Hepatocyte (in vitro differentiated cells): ENCODE data around the gene ANKRD44. TPM values are rescaled to one million over a fixed set of nuclear protein-coding genes. Genes with fewer than 3 reads are reported as not detected.

Experiments used
- DNase-seq: peaks from one replicate; pipeline ENCODE4 v3.0.0-alpha.2; 2016; ENCODE audit warnings: low spot score
- H2AFZ ChIP-seq: fragments of 200-600 bp; sonication (generic); 2 replicates; pipeline ENCODE4 v1.6.0; 2016; ENCODE audit warnings: antibody characterized with exemption, mild to moderate bottlenecking
- H3K27ac ChIP-seq: fragments of 200-600 bp; sonication (generic); 2 replicates; pipeline ENCODE4 v1.5.1; 2016; ENCODE audit warnings: mild to moderate bottlenecking
- H3K27me3 ChIP-seq: fragments of 200-600 bp; sonication (generic); 2 replicates; pipeline ENCODE4 v1.6.1; 2016
- H3K36me3 ChIP-seq: fragments of 200-600 bp; sonication (generic); replicated peaks from 2 replicates; pipeline ENCODE4 v1.5.1; 2016; ENCODE audit warnings: low read depth; ENCODE audit not compliant: insufficient read depth
- H3K4me1 ChIP-seq: fragments of 200-600 bp; sonication (generic); 2 replicates; pipeline ENCODE4 v1.5.1; 2016; ENCODE audit warnings: mild to moderate bottlenecking, moderate library complexity; ENCODE audit not compliant: insufficient read depth
- H3K4me2 ChIP-seq: fragments of 200-600 bp; sonication (generic); 2 replicates; pipeline ENCODE4 v1.6.0; 2016
- H3K4me3 ChIP-seq: fragments of 200-600 bp; sonication (generic); 2 replicates; pipeline ENCODE4 v1.5.1; 2016; ENCODE audit warnings: mild to moderate bottlenecking
- H3K79me2 ChIP-seq: fragments of 200-600 bp; sonication (generic); 2 replicates; pipeline ENCODE4 v1.6.0; 2017; ENCODE audit warnings: mild to moderate bottlenecking
- H3K9me2 ChIP-seq: fragments of 200-600 bp; sonication (generic); replicated peaks from 2 replicates; pipeline ENCODE4 v1.6.0; 2017; ENCODE audit warnings: mild to moderate bottlenecking; ENCODE audit not compliant: insufficient read depth
- H3K9me3 ChIP-seq: fragments of 200-600 bp; sonication (generic); 2 replicates; pipeline ENCODE4 v1.5.1; 2016; ENCODE audit warnings: low read depth, mild to moderate bottlenecking
- H4K20me1 ChIP-seq: fragments of 200-600 bp; sonication (generic); 2 replicates; pipeline ENCODE4 v1.6.0; 2016; ENCODE audit warnings: mild to moderate bottlenecking; ENCODE audit not compliant: insufficient read depth, poor library complexity, severe bottlenecking
- EZH2 ChIP-seq: fragments of 200-600 bp; sonication (generic); IDR thresholded peaks from 2 replicates; pipeline ENCODE4 v1.6.1; 2016; ENCODE audit warnings: antibody characterized with exemption, mild to moderate bottlenecking, borderline replicate concordance
- EZH2phosphoT487 ChIP-seq: fragments of 200-600 bp; sonication (generic); IDR thresholded peaks from one replicate; pipeline ENCODE4 v1.6.1; 2018; ENCODE audit warnings: antibody characterized with exemption, mild to moderate bottlenecking, low read depth, moderate library complexity; ENCODE audit not compliant: unreplicated experiment, severe bottlenecking
- WGBS: methylation state at CpG from one replicate; pipeline ENCODE4 v1.1.6; 2016; ENCODE audit warnings: low lambda C conversion rate; ENCODE audit errors: missing lambda C conversion rate; 5-methylcytosine and 5-hydroxymethylcytosine counted together
- polyA plus RNA-seq: library from polyadenylated mRNA; unstranded; fragments of >200 nt; fragmentation: Nextera tagmentation; extraction: Ambion mirVana; gene quantifications from 2 replicates; pipeline ENCODE4 v1.2.1, GENCODE V29; 2016
- total RNA-seq: library from RNA; depleted of rRNA; stranded (reverse); fragments of >200 nt; gene quantifications from 2 replicates; pipeline ENCODE4 v1.2.3, GENCODE V29; 2014
- TF ChIP-seq, protein P1 (sequence below): fragments of 200-600 bp; sonication (generic); IDR thresholded peaks from 2 replicates; pipeline ENCODE4 v1.5.1; 2016; ENCODE audit warnings: antibody characterized with exemption, mild to moderate bottlenecking; ENCODE audit not compliant: poor library complexity

ANKRD44 gene
- total and polyA plus RNA-seq, 2 experiments from 2014 or later: 5.9 to 9.1 TPM

DNA sequence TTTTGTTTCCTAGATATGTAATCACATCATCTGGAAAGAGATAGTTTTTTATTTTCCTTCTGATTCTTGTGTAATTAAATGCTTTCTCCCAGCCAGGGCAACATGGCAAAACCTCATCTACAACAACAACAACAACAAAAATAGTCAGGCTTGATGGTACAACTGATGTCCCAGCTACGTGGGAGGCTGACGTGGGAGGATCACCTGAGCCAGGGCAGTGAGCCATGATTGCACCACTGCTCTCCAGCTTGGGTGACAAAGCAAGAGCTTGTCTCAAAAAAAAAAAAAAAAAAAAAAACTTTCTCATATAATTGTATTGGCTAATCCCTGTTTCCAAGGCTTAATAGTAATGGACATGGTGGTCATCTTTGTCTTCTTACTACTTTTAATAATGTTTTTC lies 357.6 kb downstream of the ANKRD44 start:
- no peak overlapping the region for H3K4me2 ChIP-seq
- H3K36me3 ChIP-seq: no peaks in the 10 kb centered on the region
- no peaks in the 10 kb centered on the region for H4K20me1 ChIP-seq
- H3K9me2 ChIP-seq: no peaks in the 10 kb centered on the region
- H3K4me3 ChIP-seq: no peak overlapping the region
- H3K9me3 ChIP-seq: no peaks in the 10 kb centered on the region
- WGBS: 100% methylated on average over 2 of the region's 2 CpGs
- no peaks in the 10 kb centered on the region for H3K4me1 ChIP-seq
- no peaks in the 10 kb centered on the region for H3K79me2 ChIP-seq
- H3K27me3 ChIP-seq: no peaks in the 10 kb centered on the region
- DNase-seq: no peak
- no peak for TF ChIP-seq EZH2phosphoT487
- TF ChIP-seq, protein P1, sequence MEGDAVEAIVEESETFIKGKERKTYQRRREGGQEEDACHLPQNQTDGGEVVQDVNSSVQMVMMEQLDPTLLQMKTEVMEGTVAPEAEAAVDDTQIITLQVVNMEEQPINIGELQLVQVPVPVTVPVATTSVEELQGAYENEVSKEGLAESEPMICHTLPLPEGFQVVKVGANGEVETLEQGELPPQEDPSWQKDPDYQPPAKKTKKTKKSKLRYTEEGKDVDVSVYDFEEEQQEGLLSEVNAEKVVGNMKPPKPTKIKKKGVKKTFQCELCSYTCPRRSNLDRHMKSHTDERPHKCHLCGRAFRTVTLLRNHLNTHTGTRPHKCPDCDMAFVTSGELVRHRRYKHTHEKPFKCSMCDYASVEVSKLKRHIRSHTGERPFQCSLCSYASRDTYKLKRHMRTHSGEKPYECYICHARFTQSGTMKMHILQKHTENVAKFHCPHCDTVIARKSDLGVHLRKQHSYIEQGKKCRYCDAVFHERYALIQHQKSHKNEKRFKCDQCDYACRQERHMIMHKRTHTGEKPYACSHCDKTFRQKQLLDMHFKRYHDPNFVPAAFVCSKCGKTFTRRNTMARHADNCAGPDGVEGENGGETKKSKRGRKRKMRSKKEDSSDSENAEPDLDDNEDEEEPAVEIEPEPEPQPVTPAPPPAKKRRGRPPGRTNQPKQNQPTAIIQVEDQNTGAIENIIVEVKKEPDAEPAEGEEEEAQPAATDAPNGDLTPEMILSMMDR: no peak
- TF ChIP-seq EZH2: no peak
- H2AFZ ChIP-seq: no peak overlapping the region
- no peak overlapping the region for H3K27ac ChIP-seq

DNA sequence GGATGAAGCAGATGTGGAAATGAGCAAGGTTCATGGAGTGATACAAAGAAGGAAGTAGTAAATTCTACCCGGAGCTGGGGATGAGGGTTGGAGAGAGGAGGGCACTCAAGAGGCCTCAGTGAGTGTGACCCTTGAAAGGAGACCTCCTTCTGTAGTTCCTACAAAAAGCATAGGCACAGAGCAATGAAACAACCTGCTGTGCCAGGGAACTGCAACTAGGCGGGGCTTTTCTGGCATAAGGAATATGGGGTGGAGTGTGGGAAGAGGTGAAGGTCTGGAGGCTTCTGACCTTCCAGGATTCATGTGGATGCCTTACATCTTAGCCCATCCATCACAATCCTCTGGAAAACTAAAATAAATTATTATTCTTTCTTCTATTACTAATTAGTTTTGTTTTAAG lies 358.6 kb downstream of the ANKRD44 start:
- H3K79me2 ChIP-seq: no peaks in the 10 kb centered on the region
- H3K9me3 ChIP-seq: no peaks in the 10 kb centered on the region
- no peak for DNase-seq
- 71% methylated on average over 2 of the region's 2 CpGs for WGBS
- H3K4me2 ChIP-seq: no peak overlapping the region
- no peak overlapping the region for H3K4me3 ChIP-seq
- no peaks in the 10 kb centered on the region for H3K27me3 ChIP-seq
- H3K27ac ChIP-seq: no peak overlapping the region
- no peaks in the 10 kb centered on the region for H3K4me1 ChIP-seq
- TF ChIP-seq EZH2 (no peak), EZH2phosphoT487 (no peak)
- TF ChIP-seq, protein P1: no peak
- H2AFZ ChIP-seq: no peak overlapping the region
- H3K36me3 ChIP-seq: no peaks in the 10 kb centered on the region
- no peaks in the 10 kb centered on the region for H3K9me2 ChIP-seq
- H4K20me1 ChIP-seq: no peaks in the 10 kb centered on the region

DNA sequence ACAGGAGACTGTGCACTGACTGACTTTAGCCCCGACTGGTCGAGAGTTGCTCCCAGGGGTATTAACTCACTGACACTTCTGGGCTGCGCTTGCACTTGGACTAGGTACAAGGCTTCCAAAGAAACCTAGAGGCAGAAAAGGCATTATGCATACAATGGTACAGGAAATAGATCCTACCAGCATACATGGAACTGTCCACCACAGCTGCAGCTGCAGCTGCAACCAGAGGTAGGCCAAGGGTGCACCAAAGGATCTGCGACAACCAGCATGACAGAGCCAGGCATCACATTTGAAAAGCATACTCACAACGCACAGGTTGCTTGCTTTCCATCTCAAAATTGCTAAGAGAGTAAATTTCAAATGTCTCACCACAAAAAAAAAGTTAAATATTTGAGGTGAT lies 361.5 kb downstream of the ANKRD44 start:
- no peak for TF ChIP-seq EZH2phosphoT487
- TF ChIP-seq, protein P1: no peak
- no peak overlapping the region for H3K27ac ChIP-seq

DNA sequence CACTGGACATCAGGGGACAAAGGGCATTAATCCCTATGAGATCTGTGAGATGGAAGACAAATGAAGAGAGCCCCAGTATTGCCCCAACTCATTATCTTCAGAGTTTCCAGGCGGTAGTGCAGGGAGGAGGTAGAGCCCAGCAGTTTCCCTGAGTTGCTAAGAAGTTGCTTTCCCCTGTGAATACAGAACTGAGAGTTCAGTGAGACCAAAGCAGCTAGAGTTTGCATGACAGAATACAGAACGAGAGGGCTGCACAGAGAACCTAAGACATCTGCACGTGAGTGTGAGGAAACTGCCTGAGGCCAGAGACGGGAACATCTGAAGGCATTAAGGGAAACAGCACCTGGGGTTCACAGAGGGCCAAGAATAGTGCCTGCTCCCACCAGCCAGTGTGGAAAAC lies 366.0 kb downstream of the ANKRD44 start:
- TF ChIP-seq EZH2 (no peak), EZH2phosphoT487 (no peak)
- TF ChIP-seq, protein P1: no peak
- Histone ChIP-seq H3K4me3 (no peak overlapping the region), H3K9me3 (no peaks in the 10 kb centered on the region), H3K4me1 (no peaks in the 10 kb centered on the region), H3K36me3 (no peaks in the 10 kb centered on the region), H4K20me1 (no peaks in the 10 kb centered on the region), H3K27me3 (no peaks in the 10 kb centered on the region), H2AFZ (no peak overlapping the region), H3K79me2 (no peaks in the 10 kb centered on the region), H3K9me2 (no peaks in the 10 kb centered on the region), H3K27ac (no peak overlapping the region), H3K4me2 (no peak overlapping the region)
- no peak for DNase-seq
- 45% methylated on average over 4 of the region's 4 CpGs for WGBS

More for the DNA sequence above, 361.5 kb downstream of the ANKRD44 start:
- no peaks in the 10 kb centered on the region for H3K9me2 ChIP-seq
- DNase-seq: no peak
- H2AFZ ChIP-seq: no peak overlapping the region
- no peaks in the 10 kb centered on the region for H3K27me3 ChIP-seq
- no peaks in the 10 kb centered on the region for H3K36me3 ChIP-seq
- H3K79me2 ChIP-seq: no peaks in the 10 kb centered on the region
- no peak overlapping the region for H3K4me2 ChIP-seq
- WGBS: 85% methylated on average over 5 of the region's 5 CpGs
- no peaks in the 10 kb centered on the region for H3K9me3 ChIP-seq
- no peaks in the 10 kb centered on the region for H3K4me1 ChIP-seq
- no peaks in the 10 kb centered on the region for H4K20me1 ChIP-seq
- no peak overlapping the region for H3K4me3 ChIP-seq
